Activated CD8-positive, alpha-beta memory T cell treated with anti-CD3 and anti-CD28 coated beads, Interleukin-2, amount 50 U/mL, for 24 hours (primary cell): ENCODE data around the gene ZNF77.
"Not testable (repeated sequence)": the region's sequence is repeated elsewhere in the genome, so short reads cannot be mapped to it uniquely, and the experiment has no call there.

Experiments
- DNase-seq: peaks from one replicate; pipeline ENCODE4 v3.0.0-alpha.2; 2020; ENCODE audit errors: extremely low read depth

Gene ZNF77

DNA sequence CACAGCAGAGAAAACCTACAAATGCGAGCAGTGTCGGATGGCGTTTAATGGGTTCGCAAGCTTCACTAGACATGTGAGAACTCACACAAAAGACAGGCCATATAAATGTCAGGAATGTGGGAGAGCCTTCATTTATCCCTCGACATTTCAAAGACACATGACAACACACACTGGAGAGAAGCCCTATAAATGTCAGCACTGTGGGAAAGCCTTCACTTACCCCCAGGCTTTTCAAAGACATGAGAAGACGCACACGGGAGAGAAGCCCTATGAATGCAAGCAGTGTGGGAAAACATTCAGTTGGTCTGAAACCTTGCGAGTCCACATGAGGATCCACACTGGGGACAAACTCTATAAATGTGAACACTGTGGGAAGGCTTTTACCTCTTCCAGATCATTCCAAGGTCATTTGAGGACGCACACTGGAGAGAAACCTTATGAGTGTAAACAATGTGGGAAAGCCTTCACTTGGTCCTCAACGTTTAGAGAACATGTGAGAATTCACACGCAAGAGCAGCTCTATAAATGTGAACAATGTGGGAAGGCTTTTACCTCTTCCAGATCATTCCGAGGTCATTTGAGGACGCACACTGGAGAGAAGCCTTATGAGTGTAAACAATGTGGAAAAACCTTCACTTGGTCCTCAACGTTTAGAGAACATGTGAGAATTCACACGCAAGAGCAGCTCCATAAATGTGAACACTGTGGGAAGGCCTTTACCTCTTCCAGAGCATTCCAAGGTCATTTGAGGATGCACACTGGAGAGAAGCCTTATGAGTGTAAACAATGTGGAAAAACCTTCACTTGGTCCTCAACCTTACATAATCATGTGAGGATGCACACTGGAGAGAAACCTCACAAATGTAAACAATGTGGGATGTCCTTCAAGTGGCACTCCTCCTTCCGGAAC lies 27.2 kb downstream of the ZNF77 start:
- no peak for DNase-seq

DNA sequence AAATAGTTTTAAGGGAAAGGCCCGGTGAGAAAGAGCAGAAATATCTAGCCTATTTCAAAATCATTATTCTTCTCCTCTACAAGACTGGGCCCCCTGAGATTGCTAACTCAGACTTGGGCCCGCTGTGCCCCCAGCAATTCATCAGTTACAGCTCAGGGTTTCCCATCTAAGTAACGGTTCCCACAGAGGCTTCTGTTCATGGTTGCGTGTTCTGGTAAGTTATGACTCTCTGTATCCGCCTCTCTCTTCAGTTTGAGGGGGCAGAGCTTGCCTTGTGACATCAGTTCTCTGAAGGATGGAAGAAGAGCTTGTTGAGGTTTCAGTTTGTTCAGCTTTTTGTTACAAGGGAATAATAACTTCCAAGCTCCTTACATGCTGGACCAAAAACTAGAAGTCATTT lies 32.5 kb downstream of the ZNF77 start:
- DNase-seq: no peak

DNA sequence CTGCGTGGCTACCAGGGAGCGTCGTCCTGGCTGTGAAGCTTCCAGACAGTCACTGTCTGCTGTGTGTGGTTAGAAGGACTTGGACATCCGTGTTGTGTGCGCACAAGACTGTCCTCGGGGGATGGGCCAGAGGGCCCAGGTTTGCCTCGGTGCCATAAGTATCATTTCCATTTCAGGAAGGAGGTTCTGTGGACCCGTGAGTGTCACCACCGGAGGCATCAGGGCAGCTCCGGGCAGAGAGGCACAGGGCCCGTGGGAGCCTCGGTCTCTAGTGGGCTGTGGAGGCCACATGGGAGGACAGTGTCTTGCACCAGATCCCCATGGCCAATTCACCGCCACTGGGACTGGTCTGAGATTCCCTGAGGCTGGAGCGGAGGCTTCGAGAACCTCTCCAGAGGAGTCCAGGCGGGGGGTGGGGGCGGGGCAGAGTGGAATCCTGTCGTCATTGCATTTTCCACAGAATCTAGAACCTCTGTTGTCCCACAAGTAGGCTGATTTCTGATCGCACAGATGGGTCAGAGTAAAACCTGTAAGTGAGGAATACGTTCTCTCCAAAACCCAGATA lies 38.1 kb downstream of the ZNF77 start:
- no peak for DNase-seq

DNA sequence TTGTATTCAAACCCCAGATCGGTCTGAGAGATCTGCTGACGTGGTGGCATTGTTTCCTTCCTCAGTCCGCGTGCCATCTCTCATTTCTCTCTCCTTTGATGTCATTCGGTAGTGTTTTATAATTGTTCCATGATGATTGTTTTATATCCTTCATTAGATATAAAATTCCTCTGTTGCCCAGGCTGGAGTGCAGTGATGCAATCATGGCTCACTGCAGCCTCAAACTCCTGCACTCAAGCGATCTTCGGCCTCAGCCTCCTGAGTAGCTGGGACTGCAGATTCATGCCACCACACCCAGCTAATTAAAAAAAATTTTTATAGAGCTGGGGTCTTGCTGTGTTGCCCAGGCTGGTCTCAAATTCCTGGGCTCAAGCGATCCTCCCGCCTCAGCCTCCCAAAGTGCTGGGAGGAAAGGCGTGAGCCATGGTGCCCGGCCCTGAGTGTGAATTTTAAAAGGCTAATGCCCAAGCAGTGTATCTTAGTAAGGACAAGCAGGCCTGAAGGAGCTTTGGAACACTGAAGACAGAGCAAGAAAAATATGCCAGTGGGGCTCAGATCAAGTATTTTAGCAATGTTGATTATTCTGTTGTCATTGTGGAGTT lies 38.8 kb downstream of the ZNF77 start:
- DNase-seq: no peak

GRCh38 chr19:2903326-2903725 lies 41.4 kb downstream of the ZNF77 start:
- DNase-seq: not testable (repeated sequence)

DNA sequence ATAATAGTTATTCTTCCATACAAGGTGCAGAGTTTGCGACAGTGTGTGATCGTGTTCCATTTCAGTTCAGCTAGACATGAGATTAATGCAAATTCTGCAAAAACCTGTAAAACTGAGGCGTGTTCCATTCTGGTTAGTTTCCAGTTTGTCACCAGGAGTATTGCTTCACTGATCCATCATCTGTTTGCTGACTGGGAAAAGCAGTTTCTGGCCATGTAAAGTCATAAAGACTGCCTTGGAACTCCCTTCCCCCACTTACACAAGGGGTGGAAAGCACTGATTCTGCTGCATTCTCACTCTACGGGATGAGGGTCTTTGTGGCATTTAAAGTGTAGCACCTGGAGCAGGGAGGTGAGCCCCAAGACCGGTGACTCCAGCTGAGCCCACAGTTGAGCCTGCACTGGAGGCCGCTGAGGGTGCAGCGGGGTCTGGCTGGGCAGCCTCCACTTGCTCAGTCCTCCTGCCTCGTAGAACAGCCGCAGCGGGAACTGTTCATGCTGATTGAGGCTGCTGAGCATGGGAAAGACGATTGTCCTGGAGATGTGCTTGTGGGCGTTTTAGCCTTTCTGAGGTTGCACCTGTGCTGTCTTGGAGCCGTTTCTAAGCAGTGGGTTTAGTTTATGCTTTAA lies 42.1 kb downstream of the ZNF77 start:
- no peak for DNase-seq

DNA sequence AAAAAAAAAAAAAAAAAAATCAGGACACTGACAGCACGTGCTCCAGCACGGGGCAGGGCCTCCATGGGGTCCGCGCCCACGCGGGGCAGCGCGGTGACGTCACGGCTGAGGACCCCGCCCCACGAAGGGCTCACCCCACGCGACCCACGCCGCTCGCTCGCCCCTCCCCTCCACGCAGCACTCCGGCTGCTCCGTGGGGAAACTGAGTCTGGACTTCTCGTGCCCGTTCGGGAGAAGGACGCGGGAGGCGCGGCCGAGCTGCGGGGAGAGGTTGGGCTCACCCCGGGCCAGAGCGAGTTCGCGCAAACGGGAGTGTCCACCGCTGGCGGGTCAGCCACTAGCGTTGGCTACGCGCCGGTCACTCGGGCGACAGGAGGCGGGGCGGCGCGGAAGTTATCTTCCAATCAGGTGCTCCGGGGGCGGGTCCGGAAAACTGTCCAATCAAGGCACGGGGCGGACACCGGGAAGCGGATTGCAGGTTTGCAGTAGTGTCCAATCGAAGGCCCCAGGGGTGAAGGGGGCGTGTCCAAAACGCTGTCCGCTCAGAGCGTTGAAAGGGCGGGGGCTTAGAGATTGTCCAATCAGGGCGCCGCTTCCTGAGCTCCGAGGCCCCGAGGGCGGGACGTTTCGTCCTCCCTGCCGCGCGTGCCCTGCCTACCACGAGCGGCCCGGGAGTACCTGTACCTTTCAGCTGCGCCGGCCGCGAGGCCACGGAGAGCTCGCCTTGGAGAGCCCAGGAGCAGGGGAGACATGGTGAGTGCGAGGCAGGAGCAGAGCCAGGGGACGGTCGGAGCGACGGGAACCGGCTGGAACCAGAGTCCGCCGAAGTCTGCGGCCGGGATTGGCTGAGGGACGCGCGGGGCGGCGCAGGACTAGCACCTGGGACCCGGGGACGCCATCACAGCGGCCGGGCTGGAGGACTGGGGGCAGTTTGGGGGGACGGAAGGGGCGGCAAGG lies 44.2 kb downstream of the ZNF77 start, which contains the start of gene ZNF57:
TSS of gene ZNF57 (plus strand) at position 633 of the 957 bp plus-strand sequence. CDS start at position 751, 118 bp downstream.
- DNase-seq: peak; percentile 97

DNA sequence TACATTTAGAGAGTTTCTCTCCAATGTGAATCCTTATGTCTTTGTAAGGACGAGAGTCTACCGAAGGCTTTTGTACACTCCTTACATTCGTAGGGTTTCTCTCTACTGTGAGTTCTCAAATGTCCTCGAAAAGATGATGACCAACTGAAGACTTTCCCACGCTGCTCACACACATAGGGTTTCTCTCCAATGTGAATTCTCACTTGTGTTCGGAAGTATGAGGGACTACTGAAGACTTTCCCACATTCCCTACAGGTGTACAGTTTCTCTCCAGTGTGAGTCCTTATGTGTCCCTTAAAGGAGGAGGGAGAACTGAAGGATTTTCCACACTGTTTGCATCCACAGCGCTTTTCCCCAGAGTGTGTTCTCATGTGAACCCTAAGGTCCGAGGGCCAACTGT lies 48.1 kb downstream of the ZNF77 start:
- no peak for DNase-seq

- not testable (repeated sequence) for DNase-seq
These were observed 54.2 kb downstream of the ZNF77 start for GRCh38 chr19:2890531-2890930.

DNA sequence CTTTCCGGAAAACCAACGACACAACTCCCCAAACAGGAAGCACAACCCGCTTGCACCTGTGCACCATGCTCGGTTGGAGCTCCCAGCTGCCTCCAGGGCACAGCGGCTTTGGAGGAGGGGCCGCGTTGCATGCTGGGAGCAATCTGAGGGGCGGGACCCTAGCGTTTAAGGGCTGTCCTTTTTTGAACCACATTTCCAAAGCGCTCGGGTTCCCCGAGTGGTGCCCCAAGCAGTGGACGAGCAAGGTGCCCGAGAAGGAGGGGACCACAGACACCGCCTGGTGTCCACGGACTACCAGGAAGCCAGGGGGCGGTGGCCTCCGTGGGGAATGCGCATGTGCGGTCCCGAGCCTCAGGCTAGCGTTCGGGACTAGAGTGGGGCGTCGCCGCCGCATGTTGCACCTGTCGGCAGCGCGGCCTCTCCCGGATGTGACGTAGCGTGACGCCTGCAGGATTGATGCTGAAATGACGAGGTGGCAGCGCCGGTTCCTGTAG lies 56.0 kb downstream of the ZNF77 start:
- no peak for DNase-seq

DNA sequence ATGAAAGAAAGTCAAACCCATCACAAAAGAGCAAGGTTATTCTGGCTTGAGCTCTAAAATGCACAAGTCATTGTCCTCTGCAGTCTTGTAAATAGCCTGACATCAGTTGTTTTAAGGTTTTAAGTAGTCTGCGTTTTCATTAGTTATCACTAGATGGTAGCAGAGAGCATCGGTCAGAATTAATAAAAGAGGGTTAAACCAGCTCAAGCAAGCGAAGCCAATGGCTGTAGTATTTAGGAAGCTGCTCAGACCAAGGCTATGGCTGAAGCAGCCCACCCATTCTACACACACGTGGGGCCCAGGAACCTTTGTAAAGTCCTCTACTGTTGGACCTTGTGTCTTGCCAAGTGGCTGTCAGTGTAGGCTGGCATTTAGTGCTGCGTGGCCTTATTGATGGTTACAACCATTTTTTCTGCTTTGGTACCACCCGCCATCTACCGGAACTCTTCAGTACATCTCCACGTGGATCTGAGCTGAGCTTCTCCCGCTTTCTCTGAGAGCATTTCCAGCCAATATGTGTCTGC lies 57.3 kb downstream of the ZNF77 start:
- DNase-seq: no peak

- DNase-seq: no peak
These were observed 59.0 kb downstream of the ZNF77 start for GRCh38 chr19:2885736-2886135.

- DNase-seq: no peak
These were observed 60.9 kb downstream of the ZNF77 start for GRCh38 chr19:2883686-2884439.
